Measurements from ENCODE around the gene ADAMTS15. TPM values are rescaled to one million over a fixed set of nuclear protein-coding genes. Genes with fewer than 3 reads are reported as not detected.

Gene ADAMTS15
- total and polyA plus RNA-seq, 10 donors = 0.41 to 6.9 (median 2.2) TPM

DNA sequence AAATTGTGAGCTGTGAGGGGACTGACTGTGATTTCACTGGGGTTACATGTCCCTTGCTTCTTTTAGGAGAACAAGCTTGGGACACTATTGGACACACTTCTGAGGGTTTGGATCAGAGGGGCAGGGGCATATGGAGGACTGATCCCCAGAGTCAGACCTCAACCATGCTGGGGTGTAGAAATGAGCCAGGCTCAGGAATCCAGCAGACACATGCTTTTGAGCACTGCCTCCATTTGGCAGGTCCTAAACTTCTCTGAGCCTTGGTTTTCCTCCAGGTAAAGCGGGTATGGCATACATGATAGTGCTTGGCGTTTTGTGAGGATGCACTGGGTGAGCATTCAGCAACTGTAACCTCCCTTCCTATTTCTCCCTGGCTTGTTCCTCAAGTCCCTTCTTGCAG lies 74.7 kb downstream of the ADAMTS15 start:
- intact Hi-C loops (cut with DNase I; ENCODE audit: low total_unique reads) = no loop called here
- TF ChIP-seq POLR2A (IDR thresholded peaks at IDR 0.05) (no peak), POLR2AphosphoS5 (IDR thresholded peaks at IDR 0.05) (no peak)
- TF ChIP-seq, protein P1, sequence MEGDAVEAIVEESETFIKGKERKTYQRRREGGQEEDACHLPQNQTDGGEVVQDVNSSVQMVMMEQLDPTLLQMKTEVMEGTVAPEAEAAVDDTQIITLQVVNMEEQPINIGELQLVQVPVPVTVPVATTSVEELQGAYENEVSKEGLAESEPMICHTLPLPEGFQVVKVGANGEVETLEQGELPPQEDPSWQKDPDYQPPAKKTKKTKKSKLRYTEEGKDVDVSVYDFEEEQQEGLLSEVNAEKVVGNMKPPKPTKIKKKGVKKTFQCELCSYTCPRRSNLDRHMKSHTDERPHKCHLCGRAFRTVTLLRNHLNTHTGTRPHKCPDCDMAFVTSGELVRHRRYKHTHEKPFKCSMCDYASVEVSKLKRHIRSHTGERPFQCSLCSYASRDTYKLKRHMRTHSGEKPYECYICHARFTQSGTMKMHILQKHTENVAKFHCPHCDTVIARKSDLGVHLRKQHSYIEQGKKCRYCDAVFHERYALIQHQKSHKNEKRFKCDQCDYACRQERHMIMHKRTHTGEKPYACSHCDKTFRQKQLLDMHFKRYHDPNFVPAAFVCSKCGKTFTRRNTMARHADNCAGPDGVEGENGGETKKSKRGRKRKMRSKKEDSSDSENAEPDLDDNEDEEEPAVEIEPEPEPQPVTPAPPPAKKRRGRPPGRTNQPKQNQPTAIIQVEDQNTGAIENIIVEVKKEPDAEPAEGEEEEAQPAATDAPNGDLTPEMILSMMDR (IDR thresholded peaks at IDR 0.05 in 8 of 11, conservative IDR thresholded peaks at IDR 0.05 in 3 of 11) = no peak
- Histone ChIP-seq H3K4me3 (no peak overlapping the region), H3K4me1 (peaks cover 0 to 5% (median 0%) of the 10 kb centered on the region in 6 donors), H3K9me3 (no peaks in the 10 kb centered on the region), H3K27me3 (replicated peaks in 1 of 7) (no peaks in the 10 kb centered on the region), H3K27ac (peak overlapping the region in 6 of 8 donors; percentile 17 to 75 (median 65)), H3K36me3 (no peaks in the 10 kb centered on the region)
- WGBS, 5 donors = 76 to 94% (median 90%) methylated on average over 2 of the region's 2 CpGs
- DNase-seq = no peak

DNA sequence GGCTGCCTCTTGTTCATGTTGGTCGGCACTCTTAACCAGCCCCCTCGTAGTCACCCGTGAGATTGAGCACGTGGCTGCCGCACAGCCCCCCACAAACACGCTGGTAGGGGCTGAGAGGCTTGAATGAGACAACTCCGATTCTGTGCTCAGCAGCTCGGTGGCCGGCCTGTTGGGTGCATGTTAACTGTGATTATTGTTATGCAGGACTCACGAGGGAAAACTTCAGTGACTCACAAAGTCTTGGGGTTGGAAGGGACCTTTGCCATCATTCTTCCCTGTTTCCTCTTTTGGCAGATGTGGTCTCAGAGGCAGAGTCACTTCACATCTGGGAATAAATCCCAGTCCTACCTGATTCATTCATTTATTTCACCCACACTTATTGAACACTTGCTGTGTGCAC lies 75.2 kb downstream of the ADAMTS15 start:
- peak overlapping the region in 5 of 8 donors; percentile 17 to 75 (median 72) for H3K27ac ChIP-seq
- no peak for TF ChIP-seq POLR2AphosphoS5 (IDR thresholded peaks at IDR 0.05)
- TF ChIP-seq, protein P1 (IDR thresholded peaks at IDR 0.05 in 8 of 11, conservative IDR thresholded peaks at IDR 0.05 in 3 of 11) = no peak
- TF ChIP-seq POLR2A (IDR thresholded peaks at IDR 0.05) = no peak
- H3K36me3 ChIP-seq = no peaks in the 10 kb centered on the region
- H3K4me1 ChIP-seq = peaks cover 0 to 9% (median 0%) of the 10 kb centered on the region in 6 donors
- H3K4me3 ChIP-seq = no peak overlapping the region
- intact Hi-C loops (cut with DNase I; ENCODE audit: low total_unique reads) = no loop called here
- 86 to 93% (median 89%) methylated on average over 10 of the region's 10 CpGs for WGBS, 5 donors
- no peaks in the 10 kb centered on the region for H3K9me3 ChIP-seq
- DNase-seq = no peak
- no peaks in the 10 kb centered on the region for H3K27me3 ChIP-seq (replicated peaks in 1 of 7)

DNA sequence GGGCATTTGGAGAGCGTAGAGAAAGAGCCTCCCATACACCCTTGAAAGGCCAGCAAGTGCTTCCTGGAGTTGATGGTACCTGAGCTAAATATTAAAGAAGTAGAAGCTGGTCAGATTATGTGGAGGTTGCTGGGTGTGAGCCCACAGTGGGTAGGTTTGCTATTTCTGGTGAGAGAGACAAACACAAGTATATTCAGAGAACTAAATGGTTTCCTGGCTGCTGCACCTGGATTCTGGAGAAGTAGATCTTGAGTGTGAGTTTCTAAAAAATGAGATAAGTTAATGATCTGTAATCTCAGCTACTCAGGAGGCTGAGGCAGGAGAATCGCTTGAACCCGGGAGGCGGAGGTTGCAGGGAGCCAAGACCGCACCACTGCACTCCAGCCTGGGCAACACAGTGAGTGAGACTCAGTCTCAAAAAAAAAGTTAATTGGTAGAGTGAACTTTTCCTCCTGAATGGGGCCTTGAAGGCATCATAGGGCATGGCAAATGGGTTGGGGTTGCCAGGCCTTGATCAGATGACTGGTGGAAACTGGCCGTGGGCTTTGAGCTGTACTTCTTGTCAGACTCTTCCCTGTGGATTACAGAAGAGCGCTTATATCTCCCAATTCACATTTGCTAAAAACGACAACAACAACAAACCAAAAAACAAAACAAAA lies 75.8 kb downstream of the ADAMTS15 start:
- WGBS, 5 donors = 86 to 93% (median 88%) methylated on average over 8 of the region's 8 CpGs
- intact Hi-C loops (cut with DNase I; ENCODE audit: low total_unique reads) = no loop called here
- Histone ChIP-seq H3K4me1 (peaks cover 0 to 15% (median 0%) of the 10 kb centered on the region in 6 donors), H3K27me3 (replicated peaks in 1 of 7) (no peaks in the 10 kb centered on the region), H3K36me3 (no peaks in the 10 kb centered on the region), H3K4me3 (no peak overlapping the region), H3K27ac (no peak overlapping the region), H3K9me3 (no peaks in the 10 kb centered on the region)
- TF ChIP-seq, protein P1 (IDR thresholded peaks at IDR 0.05 in 8 of 11, conservative IDR thresholded peaks at IDR 0.05 in 3 of 11) = no peak
- TF ChIP-seq POLR2AphosphoS5 (IDR thresholded peaks at IDR 0.05) = no peak
- no peak for TF ChIP-seq POLR2A (IDR thresholded peaks at IDR 0.05)
- DNase-seq = no peak

- TF ChIP-seq POLR2A (IDR thresholded peaks at IDR 0.05) (no peak), POLR2AphosphoS5 (IDR thresholded peaks at IDR 0.05) (no peak)
- TF ChIP-seq, protein P1 (IDR thresholded peaks at IDR 0.05 in 8 of 11, conservative IDR thresholded peaks at IDR 0.05 in 3 of 11) = no peak
- H3K9me3 ChIP-seq = no peaks in the 10 kb centered on the region
- H3K36me3 ChIP-seq = no peaks in the 10 kb centered on the region
- H3K27me3 ChIP-seq (replicated peaks in 1 of 7) = no peaks in the 10 kb centered on the region
- intact Hi-C loops (cut with DNase I; ENCODE audit: low total_unique reads) = no loop called here
- peaks cover 0 to 15% (median 0%) of the 10 kb centered on the region in 6 donors for H3K4me1 ChIP-seq
- no peak for DNase-seq
- WGBS, 5 donors = 78 to 93% (median 85%) methylated on average over 6 of the region's 6 CpGs
- H3K27ac ChIP-seq = no peak overlapping the region
- H3K4me3 ChIP-seq = no peak overlapping the region
These were observed 76.9 kb downstream of the ADAMTS15 start for GRCh38 chr11:130525307-130525706.
